GM12891 (cell line): Measurements from ENCODE around the gene GMPPA.
A peak's percentile ranks its signal among the peaks of the same experiment; 100 is the strongest.

Experiments used
- DNase-seq: peaks from one replicate; pipeline ENCODE4 v3.0.0; 2011; ENCODE audit warnings: low spot score; ENCODE audit not compliant: insufficient read length
- FAIRE-seq: peaks from 2 replicates; lab custom pipeline; 2011; peaks lifted over from hg19 to GRCh38; lab: Jason Lieb, UNC
- PAX5 ChIP-seq: IDR thresholded peaks from 2 replicates; pipeline ENCODE4 v1.6.1; 2011; ENCODE audit warnings: low read length, moderate library complexity, mild to moderate bottlenecking; ENCODE audit not compliant: insufficient read depth, severe bottlenecking
- POLR2A ChIP-seq: IDR thresholded peaks from 2 replicates; pipeline ENCODE4 v1.6.1; 2011; ENCODE audit warnings: low read depth, low read length, control low read depth
- POLR2AphosphoS5 ChIP-seq: IDR thresholded peaks from 2 replicates; pipeline ENCODE4 v1.6.1; 2011; ENCODE audit warnings: low read depth, low read length, control low read depth
- POU2F2 ChIP-seq: IDR thresholded peaks from 2 replicates; pipeline ENCODE4 v1.6.1; 2011; ENCODE audit warnings: low read depth, mild to moderate bottlenecking, control low read depth, low read length, moderate library complexity
- SPI1 ChIP-seq: IDR thresholded peaks from 2 replicates; pipeline ENCODE4 v1.6.1; 2011; ENCODE audit warnings: low read depth, low read length, control low read depth
- TAF1 ChIP-seq: IDR thresholded peaks from 2 replicates; pipeline ENCODE4 v1.6.1; 2011; ENCODE audit warnings: low read depth, low read length, control low read depth

GMPPA gene

DNA sequence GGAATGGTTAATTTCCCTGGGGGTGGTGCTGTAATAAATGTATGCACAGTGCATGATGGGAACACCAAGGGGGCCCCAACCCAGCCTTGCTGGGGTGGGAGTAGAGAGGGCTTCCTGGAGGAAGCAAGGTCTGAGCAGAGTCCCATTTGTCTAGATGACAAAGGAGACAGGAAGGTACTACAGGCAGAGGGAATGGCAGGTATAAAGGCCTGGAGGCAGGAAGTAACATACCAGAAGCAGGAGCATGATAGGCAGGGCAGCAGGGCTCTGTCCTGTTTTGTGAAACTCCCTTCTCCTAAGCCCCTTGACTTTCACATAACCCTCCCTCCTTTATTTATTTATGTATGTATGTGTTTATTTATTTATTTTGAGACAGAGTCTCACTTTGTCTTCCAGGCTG lies 3.9 kb downstream of the GMPPA start:
- FAIRE-seq = no peak
- TF ChIP-seq POLR2A = no peak
- no peak for TF ChIP-seq TAF1
- TF ChIP-seq PAX5 = no peak
- no peak for TF ChIP-seq POLR2AphosphoS5
- TF ChIP-seq SPI1 = no peak
- no peak for TF ChIP-seq POU2F2
- no peak for DNase-seq

DNA sequence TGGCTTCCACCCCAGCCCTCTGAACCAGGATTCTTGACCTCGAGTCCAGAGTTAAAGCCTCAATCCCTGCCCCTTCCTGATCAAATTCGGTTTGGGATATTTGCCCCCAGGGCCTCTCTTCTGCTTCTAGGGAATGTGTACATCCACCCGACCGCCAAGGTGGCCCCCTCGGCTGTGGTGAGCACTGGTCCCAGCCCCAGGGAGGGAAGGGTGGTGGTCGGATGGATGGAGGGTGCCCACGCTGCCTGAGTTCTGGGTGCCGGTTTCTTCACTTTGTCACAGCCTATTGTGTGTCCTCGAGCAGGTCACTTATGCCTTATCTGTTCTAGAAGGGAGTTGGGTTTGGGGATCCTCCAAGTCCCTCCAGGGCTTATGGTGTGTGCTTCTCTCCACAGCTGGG lies 6.9 kb downstream of the GMPPA start:
- FAIRE-seq (no peak), DNase-seq (no peak)
- TF ChIP-seq POU2F2 (no peak), PAX5 (no peak), POLR2A (no peak), TAF1 (no peak), POLR2AphosphoS5 (no peak), SPI1 (no peak)

DNA sequence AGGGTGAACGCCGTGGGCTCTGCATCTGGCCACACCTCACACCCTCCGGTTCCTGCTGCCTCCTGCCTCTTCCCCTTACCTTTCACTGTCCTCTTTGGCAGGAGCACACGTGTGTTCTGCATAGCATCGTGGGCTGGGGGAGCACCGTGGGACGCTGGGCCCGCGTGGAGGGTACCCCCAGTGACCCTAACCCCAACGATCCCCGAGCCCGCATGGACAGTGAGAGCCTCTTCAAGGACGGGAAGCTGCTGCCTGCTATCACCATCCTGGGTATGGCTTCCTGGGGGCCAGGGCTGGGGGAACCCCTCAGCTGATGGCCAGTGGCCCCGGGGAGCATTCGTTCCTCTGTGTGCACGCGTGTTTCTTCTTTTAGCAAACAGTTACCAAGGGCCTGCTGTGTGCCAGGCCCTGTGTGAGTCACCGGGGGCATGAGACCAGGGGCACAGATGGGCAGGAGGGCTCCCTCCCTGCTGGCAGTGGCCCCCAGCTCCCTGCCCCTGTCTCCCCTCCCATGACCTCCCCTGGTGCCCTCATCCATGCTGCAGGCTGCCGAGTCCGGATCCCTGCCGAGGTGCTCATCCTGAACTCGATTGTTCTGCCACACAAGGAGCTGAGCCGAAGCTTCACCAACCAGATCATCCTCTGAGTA lies 7.6 kb downstream of the GMPPA start:
- TF ChIP-seq POLR2A (no peak), POLR2AphosphoS5 (no peak), POU2F2 (no peak), TAF1 (no peak), PAX5 (no peak), SPI1 (no peak)
- FAIRE-seq (no peak), DNase-seq (no peak)

DNA sequence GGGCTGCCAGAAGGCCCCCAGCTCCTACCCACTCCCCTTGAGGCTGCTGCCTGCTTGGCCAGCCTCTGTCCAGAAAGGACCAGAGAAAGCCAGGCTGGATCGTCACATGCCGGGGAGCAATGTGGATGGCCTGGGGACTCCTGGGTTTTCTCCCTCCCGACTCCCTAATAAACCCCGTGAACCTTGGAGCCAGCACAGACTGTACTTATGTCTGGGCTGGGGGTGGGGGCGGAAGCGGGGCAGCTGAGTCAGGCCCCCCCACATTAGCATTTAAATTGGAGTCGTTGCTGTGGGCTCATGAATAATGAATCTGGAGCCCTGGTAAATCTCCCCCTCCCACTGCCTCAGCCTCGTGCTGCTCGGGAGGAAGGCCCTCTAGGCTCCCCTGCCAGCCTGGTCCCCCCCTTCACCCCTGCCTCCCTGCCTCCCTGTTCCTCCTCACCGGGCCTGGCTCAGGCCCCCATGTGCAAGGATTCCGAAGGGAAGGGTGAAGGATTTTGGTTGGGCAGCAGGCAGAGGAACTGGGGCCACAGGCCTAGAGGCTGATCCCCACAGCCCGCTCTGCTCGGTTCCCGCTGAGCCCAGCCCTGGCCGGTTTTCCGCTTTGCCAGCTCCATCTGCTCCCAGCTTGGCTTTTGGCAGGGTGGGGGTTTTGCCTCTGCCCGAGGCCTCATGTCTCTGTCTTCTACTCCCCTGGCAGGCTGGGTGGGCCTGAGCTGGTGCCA lies 8.3 kb downstream of the GMPPA start:
- no peak for TF ChIP-seq POU2F2
- no peak for TF ChIP-seq SPI1
- TF ChIP-seq POLR2AphosphoS5 = no peak
- no peak for TF ChIP-seq POLR2A
- no peak for TF ChIP-seq TAF1
- no peak for TF ChIP-seq PAX5
- DNase-seq (no peak), FAIRE-seq (no peak)

DNA sequence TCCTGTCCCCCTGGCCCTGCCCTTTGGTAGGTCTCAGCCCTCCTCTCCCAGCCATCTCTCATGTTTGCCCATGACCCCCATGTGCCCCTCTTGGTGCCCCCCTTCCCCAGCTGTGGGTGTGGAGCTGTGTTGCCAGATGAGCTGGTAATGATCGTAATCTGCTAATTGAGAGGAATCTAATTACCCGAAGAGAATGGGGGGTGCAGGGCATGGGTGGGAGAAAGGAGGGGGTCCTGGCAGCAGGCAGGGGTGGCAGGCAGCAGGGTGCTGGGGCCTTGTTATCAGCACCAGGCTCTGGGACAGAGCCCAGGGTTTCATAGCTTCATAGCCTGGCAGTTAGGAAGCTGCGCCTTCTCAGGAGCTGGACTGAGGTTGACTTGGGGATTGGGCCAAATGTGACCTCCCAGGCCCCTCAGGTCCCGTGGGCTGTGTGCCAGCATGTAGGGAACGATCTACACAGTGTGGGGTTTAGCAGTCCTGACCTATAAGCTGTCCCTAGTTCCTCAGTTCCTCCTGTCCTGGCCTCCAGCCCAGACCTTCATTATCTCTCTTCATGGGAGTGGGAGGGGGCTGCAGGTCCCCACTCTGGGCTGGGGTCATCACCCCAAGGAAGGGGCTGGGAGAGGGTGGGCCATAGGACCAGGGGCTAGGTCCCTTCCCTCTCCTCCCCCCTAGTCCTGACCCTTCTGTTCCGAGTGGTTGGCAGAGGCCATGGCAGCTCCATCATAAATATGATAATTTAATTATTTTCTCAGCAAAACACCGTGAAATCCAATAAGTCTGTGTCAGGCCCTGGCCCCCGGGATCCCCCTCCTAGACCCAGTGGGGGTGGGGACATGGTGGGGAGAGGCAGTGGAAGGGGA lies 9.1 kb downstream of the GMPPA start:
- DNase-seq (no peak), FAIRE-seq (no peak)
- TF ChIP-seq POLR2A (no peak), POLR2AphosphoS5 (no peak), SPI1 (no peak), POU2F2 (no peak), PAX5 (no peak), TAF1 (no peak)

DNA sequence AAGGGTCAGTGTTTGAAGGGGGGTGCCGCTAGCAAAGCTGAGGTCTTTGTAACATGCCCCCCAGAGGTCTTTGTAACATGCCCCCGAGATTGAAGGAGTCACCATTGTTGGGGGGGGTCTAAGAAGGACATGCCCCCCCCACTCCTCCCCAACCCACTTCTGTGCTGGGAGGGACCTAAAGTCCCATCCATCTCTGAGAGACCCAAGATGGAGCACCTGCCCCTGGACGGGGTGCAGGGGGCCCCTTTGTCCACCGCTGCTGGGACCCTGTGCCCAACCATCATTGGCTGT lies 9.7 kb downstream of the GMPPA start:
- TF ChIP-seq PAX5 = no peak
- no peak for TF ChIP-seq TAF1
- TF ChIP-seq POLR2AphosphoS5 = no peak
- no peak for TF ChIP-seq SPI1
- TF ChIP-seq POLR2A = no peak
- no peak for TF ChIP-seq POU2F2
- FAIRE-seq (no peak), DNase-seq (no peak)

DNA sequence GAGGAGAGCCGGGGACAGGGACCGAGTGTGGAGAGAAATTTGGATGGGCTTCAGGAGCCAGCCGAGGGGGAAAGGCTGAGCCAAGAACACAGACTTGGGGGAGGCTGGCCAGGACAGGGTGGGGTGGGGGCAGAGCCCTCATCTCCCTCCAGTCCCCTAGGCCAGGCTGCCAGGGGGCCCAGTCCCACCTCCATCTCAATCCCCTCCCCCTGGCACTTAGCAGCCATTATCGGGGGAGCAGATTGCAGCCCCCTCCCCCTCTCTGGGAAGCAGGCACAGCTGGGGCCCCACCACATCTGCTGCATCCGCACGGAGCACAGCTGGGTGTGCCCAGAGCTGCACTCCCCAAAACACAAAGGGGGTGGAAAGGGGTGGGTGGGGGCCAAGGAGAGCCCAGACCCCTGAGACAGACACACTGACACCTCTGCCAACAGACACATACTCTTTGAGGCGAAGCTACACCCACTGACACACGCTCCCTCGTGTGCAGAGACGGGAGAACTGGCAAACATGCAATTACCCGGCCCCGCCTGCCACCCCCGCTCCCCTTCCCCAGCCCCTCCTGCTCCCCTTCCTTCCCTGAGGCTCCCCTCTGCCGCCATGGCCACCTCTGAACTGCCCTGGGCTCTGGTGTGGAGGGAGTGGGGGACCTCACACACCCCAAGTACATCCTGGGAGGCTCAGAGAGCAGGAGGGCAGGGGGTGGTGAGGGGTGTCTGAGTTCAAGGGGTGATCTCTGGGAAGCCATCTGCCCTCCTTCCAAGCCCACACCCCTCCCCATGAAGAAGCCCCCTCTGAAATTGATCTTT lies 10.5 kb downstream of the GMPPA start:
- no peak for TF ChIP-seq PAX5
- TF ChIP-seq POU2F2 = no peak
- TF ChIP-seq TAF1 = no peak
- no peak for TF ChIP-seq SPI1
- TF ChIP-seq POLR2A = no peak
- TF ChIP-seq POLR2AphosphoS5 = no peak
- DNase-seq (no peak), FAIRE-seq (no peak)

DNA sequence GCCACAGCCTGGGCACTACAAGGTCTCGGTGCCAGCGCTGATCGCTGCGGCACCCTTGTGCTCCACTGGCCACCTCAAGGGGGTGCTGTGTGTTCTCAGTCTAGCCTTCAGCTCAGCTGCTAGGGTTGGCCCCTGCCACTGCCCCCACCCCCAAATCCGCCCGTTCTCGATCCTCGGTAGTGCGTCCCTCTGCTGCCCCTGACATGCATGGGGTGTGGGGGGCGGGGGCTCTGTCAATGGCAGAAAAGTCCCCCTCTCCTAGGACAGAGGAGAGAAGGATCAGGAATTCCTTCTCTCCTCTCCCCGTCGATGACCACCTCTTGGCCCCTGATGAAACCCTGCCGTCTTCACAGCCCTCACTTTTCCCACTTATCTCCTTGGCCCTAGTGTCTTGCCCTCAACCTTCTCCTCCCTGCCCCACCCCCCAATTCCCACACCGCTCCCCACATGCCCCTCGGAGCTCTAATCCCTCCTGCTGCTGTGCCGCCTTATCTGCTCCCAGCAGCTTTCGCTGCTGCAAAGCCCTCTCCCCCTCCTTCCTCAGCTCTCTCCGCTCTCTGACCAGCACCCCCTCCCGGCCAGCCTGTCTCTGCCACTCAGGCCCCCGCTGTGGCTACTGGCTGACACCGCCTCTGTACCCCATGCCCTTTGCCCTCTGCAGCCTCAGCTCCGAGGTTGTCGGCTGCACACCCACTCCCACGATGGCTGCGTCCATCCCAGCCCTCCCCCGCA lies 11.3 kb downstream of the GMPPA start:
- DNase-seq (peak; percentile 70), FAIRE-seq (peak; percentile 75)

DNA sequence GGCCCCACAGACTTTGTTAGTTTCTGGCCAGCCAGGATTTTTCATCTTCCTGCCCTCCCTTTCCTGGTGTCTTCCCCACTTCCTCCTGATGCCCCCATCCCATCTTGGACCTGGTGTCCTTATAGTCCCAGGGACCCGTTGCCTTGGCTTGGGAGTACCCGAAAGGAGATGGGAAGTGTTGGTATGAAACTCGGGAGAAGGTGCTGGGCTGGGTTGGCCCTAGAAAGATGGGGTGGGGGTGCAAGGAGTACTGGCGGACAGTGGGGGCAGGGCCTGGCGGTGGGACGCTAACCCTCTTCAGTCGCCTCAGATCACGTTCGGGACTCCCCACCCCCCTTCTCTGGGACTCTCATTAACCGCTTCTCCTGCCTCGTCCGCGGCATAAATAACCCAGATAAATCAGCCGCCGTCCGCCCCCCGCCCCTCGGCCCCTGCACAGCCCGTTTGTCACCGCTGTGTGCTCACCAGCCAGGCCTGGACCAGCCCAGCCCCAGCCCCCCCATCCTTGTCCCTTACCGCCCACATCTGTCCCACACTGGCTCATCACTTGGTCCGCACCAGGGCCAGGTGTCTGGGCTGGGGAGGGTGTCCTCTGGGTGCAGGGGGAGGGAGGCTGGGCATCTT lies 11.9 kb downstream of the GMPPA start:
- FAIRE-seq (no peak), DNase-seq (no peak)
- TF ChIP-seq TAF1 = no peak
- no peak for TF ChIP-seq POU2F2
- no peak for TF ChIP-seq PAX5
- TF ChIP-seq POLR2A = no peak
- TF ChIP-seq SPI1 = no peak
- no peak for TF ChIP-seq POLR2AphosphoS5

More for the DNA sequence above, 11.3 kb downstream of the GMPPA start:
- TF ChIP-seq POU2F2 (no peak), SPI1 (no peak), PAX5 (no peak), TAF1 (no peak), POLR2A (no peak), POLR2AphosphoS5 (no peak)
